ENCODE measurements around the gene LEFTY2.

The LEFTY2 gene

GRCh38 chr1:225944951-225945350 is 3.9 kb upstream of the LEFTY2 start:
- no peaks in the 10 kb centered on the region for H3K9me2 ChIP-seq (ENCODE audit: low read depth, low read length)
- H3K9ac ChIP-seq (ENCODE audit: low read length) = no peak overlapping the region
- H3F3A ChIP-seq (ENCODE audit: insufficient read depth, low read length) = no peaks in the 10 kb centered on the region
- H3K27me3 ChIP-seq (ENCODE audit: insufficient read depth, low read length) = peaks cover 14% of the 10 kb centered on the region
- H3K4me1 ChIP-seq (ENCODE audit: insufficient read depth, low read length, severe bottlenecking) = peaks cover 40% of the 10 kb centered on the region
- TF ChIP-seq, protein P1, sequence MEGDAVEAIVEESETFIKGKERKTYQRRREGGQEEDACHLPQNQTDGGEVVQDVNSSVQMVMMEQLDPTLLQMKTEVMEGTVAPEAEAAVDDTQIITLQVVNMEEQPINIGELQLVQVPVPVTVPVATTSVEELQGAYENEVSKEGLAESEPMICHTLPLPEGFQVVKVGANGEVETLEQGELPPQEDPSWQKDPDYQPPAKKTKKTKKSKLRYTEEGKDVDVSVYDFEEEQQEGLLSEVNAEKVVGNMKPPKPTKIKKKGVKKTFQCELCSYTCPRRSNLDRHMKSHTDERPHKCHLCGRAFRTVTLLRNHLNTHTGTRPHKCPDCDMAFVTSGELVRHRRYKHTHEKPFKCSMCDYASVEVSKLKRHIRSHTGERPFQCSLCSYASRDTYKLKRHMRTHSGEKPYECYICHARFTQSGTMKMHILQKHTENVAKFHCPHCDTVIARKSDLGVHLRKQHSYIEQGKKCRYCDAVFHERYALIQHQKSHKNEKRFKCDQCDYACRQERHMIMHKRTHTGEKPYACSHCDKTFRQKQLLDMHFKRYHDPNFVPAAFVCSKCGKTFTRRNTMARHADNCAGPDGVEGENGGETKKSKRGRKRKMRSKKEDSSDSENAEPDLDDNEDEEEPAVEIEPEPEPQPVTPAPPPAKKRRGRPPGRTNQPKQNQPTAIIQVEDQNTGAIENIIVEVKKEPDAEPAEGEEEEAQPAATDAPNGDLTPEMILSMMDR (IDR thresholded peaks at IDR 0.05; ENCODE audit: low read length) = no peak
- TF ChIP-seq EZH2 (IDR thresholded peaks at IDR 0.05; ENCODE audit: borderline replicate concordance, low read length) = no peak
- H3K36me3 ChIP-seq (ENCODE audit: insufficient read depth, low read length) = no peaks in the 10 kb centered on the region
- H4K20me1 ChIP-seq (ENCODE audit: insufficient read depth, low read length) = no peaks in the 10 kb centered on the region
- H3K27ac ChIP-seq (ENCODE audit: low read depth, low read length, poor library complexity, severe bottlenecking) = no peak overlapping the region
- H2AFZ ChIP-seq (ENCODE audit: low read length) = no peak overlapping the region
- H3K4me2 ChIP-seq (ENCODE audit: low read length) = no peak overlapping the region
- no peaks in the 10 kb centered on the region for H3K9me3 ChIP-seq (ENCODE audit: low read length)
- no peaks in the 10 kb centered on the region for H3K79me2 ChIP-seq (ENCODE audit: insufficient read depth, low read length)
- no peak overlapping the region for H3K4me3 ChIP-seq (ENCODE audit: low read depth, low read length, poor library complexity, severe bottlenecking)

DNA sequence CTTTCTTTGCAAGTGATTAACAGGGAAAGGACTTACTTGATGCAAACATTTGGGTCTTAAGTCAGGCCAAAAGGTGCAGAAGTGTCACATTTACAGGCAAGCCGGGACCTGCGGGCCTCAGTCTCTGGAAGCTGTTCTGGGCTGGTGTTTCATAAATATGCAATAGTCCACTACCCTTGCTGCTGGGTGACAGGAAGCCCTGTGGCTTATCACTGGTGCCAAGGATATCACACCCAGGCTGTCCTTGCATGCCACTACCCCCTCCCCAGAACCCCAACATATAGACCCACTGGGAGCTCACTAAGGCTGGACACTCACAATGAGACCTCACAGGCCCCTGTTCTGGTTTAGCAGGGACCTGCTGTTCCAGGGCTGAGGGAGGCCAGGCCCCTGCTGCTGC is 3.4 kb upstream of the LEFTY2 start:
- Histone ChIP-seq H3K9ac (ENCODE audit: low read length) (no peak overlapping the region), H3K4me1 (ENCODE audit: insufficient read depth, low read length, severe bottlenecking) (peaks cover 40% of the 10 kb centered on the region), H4K20me1 (ENCODE audit: insufficient read depth, low read length) (no peaks in the 10 kb centered on the region), H3K27ac (ENCODE audit: low read depth, low read length, poor library complexity, severe bottlenecking) (no peak overlapping the region), H3K36me3 (ENCODE audit: insufficient read depth, low read length) (no peaks in the 10 kb centered on the region), H3K4me3 (ENCODE audit: low read depth, low read length, poor library complexity, severe bottlenecking) (no peak overlapping the region), H3K27me3 (ENCODE audit: insufficient read depth, low read length) (peaks cover 14% of the 10 kb centered on the region), H3K9me3 (ENCODE audit: low read length) (no peaks in the 10 kb centered on the region), H2AFZ (ENCODE audit: low read length) (no peak overlapping the region), H3K4me2 (ENCODE audit: low read length) (no peak overlapping the region), H3K9me2 (ENCODE audit: low read depth, low read length) (no peaks in the 10 kb centered on the region), H3F3A (ENCODE audit: insufficient read depth, low read length) (no peaks in the 10 kb centered on the region), H3K79me2 (ENCODE audit: insufficient read depth, low read length) (no peaks in the 10 kb centered on the region)
- TF ChIP-seq, protein P1 (IDR thresholded peaks at IDR 0.05; ENCODE audit: low read length) = no peak
- TF ChIP-seq EZH2 (IDR thresholded peaks at IDR 0.05; ENCODE audit: borderline replicate concordance, low read length) = no peak

DNA sequence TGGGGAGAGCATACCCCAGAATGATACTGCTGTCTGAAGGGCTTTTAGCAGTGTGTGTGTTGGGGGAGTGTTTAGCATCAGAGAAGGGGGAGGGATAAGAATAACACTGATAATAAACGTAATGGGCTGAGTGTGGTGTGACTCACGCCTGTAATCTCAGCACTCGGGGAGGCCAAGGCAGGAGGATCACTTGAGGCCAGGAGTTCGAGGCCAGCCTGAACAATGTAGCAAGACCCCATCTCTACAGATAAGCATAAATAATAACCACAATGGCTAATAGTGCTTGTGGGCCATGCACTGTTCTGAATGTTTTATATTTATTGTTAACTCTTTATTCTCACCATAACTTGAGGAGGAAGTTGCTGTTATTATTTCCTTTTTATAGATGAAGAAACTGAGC is 2.6 kb upstream of the LEFTY2 start:
- H3K9me2 ChIP-seq (ENCODE audit: low read depth, low read length) = no peaks in the 10 kb centered on the region
- H3K36me3 ChIP-seq (ENCODE audit: insufficient read depth, low read length) = no peaks in the 10 kb centered on the region
- no peaks in the 10 kb centered on the region for H3F3A ChIP-seq (ENCODE audit: insufficient read depth, low read length)
- no peak overlapping the region for H3K4me3 ChIP-seq (ENCODE audit: low read depth, low read length, poor library complexity, severe bottlenecking)
- H3K9me3 ChIP-seq (ENCODE audit: low read length) = no peaks in the 10 kb centered on the region
- no peak overlapping the region for H3K4me2 ChIP-seq (ENCODE audit: low read length)
- TF ChIP-seq, protein P1 (IDR thresholded peaks at IDR 0.05; ENCODE audit: low read length) = no peak
- no peak for TF ChIP-seq EZH2 (IDR thresholded peaks at IDR 0.05; ENCODE audit: borderline replicate concordance, low read length)
- peaks cover 8% of the 10 kb centered on the region for H3K27me3 ChIP-seq (ENCODE audit: insufficient read depth, low read length)
- no peaks in the 10 kb centered on the region for H4K20me1 ChIP-seq (ENCODE audit: insufficient read depth, low read length)
- H2AFZ ChIP-seq (ENCODE audit: low read length) = no peak overlapping the region
- H3K27ac ChIP-seq (ENCODE audit: low read depth, low read length, poor library complexity, severe bottlenecking) = no peak overlapping the region
- H3K79me2 ChIP-seq (ENCODE audit: insufficient read depth, low read length) = no peaks in the 10 kb centered on the region
- H3K9ac ChIP-seq (ENCODE audit: low read length) = no peak overlapping the region
- peaks cover 40% of the 10 kb centered on the region for H3K4me1 ChIP-seq (ENCODE audit: insufficient read depth, low read length, severe bottlenecking)

Measured in OCI-LY1 (cell line).